Activated naive CD8-positive, alpha-beta T cell treated with anti-CD3 and anti-CD28 coated beads for 36 hours (primary cell): ENCODE measurements around the gene ZNF79. TPM values are rescaled to one million over a fixed set of nuclear protein-coding genes. Genes with fewer than 3 reads are reported as not detected.
"Not testable (repeated sequence)": the region's sequence is repeated elsewhere in the genome, so short reads cannot be mapped to it uniquely, and the experiment has no call there.

Experiments
- DNase-seq: peaks from one replicate; pipeline ENCODE4 v3.0.0; 2021
- H3K27ac Mint-ChIP-seq: one replicate; pipeline ENCODE4 v1.8.0; 2022; ENCODE audit warnings: mild to moderate bottlenecking, moderate library complexity, mixed read lengths
- H3K27me3 Mint-ChIP-seq: one replicate; pipeline ENCODE4 v1.8.0; 2022; ENCODE audit warnings: mild to moderate bottlenecking, mixed read lengths
- H3K36me3 Mint-ChIP-seq: one replicate; pipeline ENCODE4 v1.8.0; 2021; ENCODE audit warnings: mild to moderate bottlenecking, mixed read lengths
- H3K4me1 Mint-ChIP-seq: one replicate; pipeline ENCODE4 v1.8.0; 2021; ENCODE audit warnings: mixed read lengths
- H3K4me3 Mint-ChIP-seq: one replicate; pipeline ENCODE4 v1.8.0; 2022; ENCODE audit warnings: mild to moderate bottlenecking, moderate library complexity, mixed read lengths
- H3K9me3 Mint-ChIP-seq: one replicate; pipeline ENCODE4 v1.8.0; 2022; ENCODE audit warnings: mixed read lengths
- total RNA-seq, 2 experiments: library from RNA; stranded (reverse); gene quantifications; one replicate each; pipeline ENCODE4 v1.2.3, GENCODE V29; 2021

ZNF79 gene
- total RNA-seq, 2 experiments from 2014 or later, result 7.7 to 8.6 TPM

- H3K4me1 Mint-ChIP-seq, result peaks cover 39% of the 10 kb centered on the region
- peak within 1 kb of the TSS; percentile 96 for H3K27ac Mint-ChIP-seq
- peaks cover 4% of the 10 kb centered on the region for H3K9me3 Mint-ChIP-seq
- peak within 1 kb of the TSS; percentile 96 for H3K4me3 Mint-ChIP-seq
- DNase-seq, result peak; percentile 94
- H3K36me3 Mint-ChIP-seq, result peaks cover 60% of the 10 kb centered on the region
- H3K27me3 Mint-ChIP-seq, result peaks cover 18% of the 10 kb centered on the region
These were observed 26.8 kb downstream of the ZNF79 start, which contains the start of the genes LRSAM1 and RPL12 for GRCh38 chr9:127450830-127451607. Gene LRSAM1, plus strand, starts transcription at chr9:127451510. Its CDS starts 3,018 bp downstream, at chr9:127454528. Gene RPL12, minus strand, starts transcription at chr9:127451406. Its CDS starts 89 bp downstream, at chr9:127451317.

GRCh38 chr9:127451608-127451857 is 27.4 kb downstream of the ZNF79 start:
- peaks cover 15% of the 10 kb centered on the region for H3K27me3 Mint-ChIP-seq
- no peak for DNase-seq
- peaks cover 55% of the 10 kb centered on the region for H3K36me3 Mint-ChIP-seq
- H3K9me3 Mint-ChIP-seq, result peaks cover 4% of the 10 kb centered on the region
- H3K4me1 Mint-ChIP-seq, result peaks cover 35% of the 10 kb centered on the region
- H3K27ac Mint-ChIP-seq, result peak overlapping the region; percentile 96
- H3K4me3 Mint-ChIP-seq, result peak overlapping the region; percentile 96

GRCh38 chr9:127451858-127452656 is 27.9 kb downstream of the ZNF79 start:
- peaks cover 13% of the 10 kb centered on the region for H3K27me3 Mint-ChIP-seq
- peaks cover 51% of the 10 kb centered on the region for H3K36me3 Mint-ChIP-seq
- DNase-seq, result peak; percentile 68
- H3K9me3 Mint-ChIP-seq, result peaks cover 4% of the 10 kb centered on the region
- H3K27ac Mint-ChIP-seq, result peak overlapping the region; percentile 96
- H3K4me1 Mint-ChIP-seq, result peaks cover 32% of the 10 kb centered on the region
- H3K4me3 Mint-ChIP-seq, result peak overlapping the region; percentile 96

- Mint-ChIP-seq H3K27me3 (peaks cover 13% of the 10 kb centered on the region), H3K27ac (no peak overlapping the region), H3K4me1 (peaks cover 27% of the 10 kb centered on the region), H3K4me3 (peak overlapping the region; percentile 96), H3K9me3 (peaks cover 3% of the 10 kb centered on the region), H3K36me3 (peaks cover 48% of the 10 kb centered on the region)
- DNase-seq, result no peak
These were observed 28.5 kb downstream of the ZNF79 start for GRCh38 chr9:127452691-127453090.

GRCh38 chr9:127455324-127455992 is 31.3 kb downstream of the ZNF79 start:
- Mint-ChIP-seq H3K27ac (no peak overlapping the region), H3K27me3 (peaks cover 7% of the 10 kb centered on the region), H3K36me3 (peaks cover 26% of the 10 kb centered on the region), H3K4me3 (no peak overlapping the region), H3K9me3 (no peaks in the 10 kb centered on the region), H3K4me1 (peaks cover 6% of the 10 kb centered on the region)
- DNase-seq, result peak; percentile 22

GRCh38 chr9:127457191-127457878 is 33.2 kb downstream of the ZNF79 start:
- Mint-ChIP-seq H3K36me3 (peaks cover 23% of the 10 kb centered on the region), H3K27me3 (no peaks in the 10 kb centered on the region), H3K27ac (no peak overlapping the region), H3K4me1 (peaks cover 4% of the 10 kb centered on the region), H3K9me3 (no peaks in the 10 kb centered on the region), H3K4me3 (no peak overlapping the region)
- no peak for DNase-seq

- Mint-ChIP-seq H3K36me3 (peaks cover 23% of the 10 kb centered on the region), H3K4me3 (no peak overlapping the region), H3K4me1 (no peaks in the 10 kb centered on the region), H3K27me3 (no peaks in the 10 kb centered on the region), H3K27ac (no peak overlapping the region), H3K9me3 (no peaks in the 10 kb centered on the region)
- no peak for DNase-seq
These were observed 34.7 kb downstream of the ZNF79 start for GRCh38 chr9:127458921-127459320.

GRCh38 chr9:127463382-127463781 is 39.2 kb downstream of the ZNF79 start:
- no peak for DNase-seq
- no peak overlapping the region for H3K27ac Mint-ChIP-seq
- H3K9me3 Mint-ChIP-seq, result no peaks in the 10 kb centered on the region
- no peaks in the 10 kb centered on the region for H3K27me3 Mint-ChIP-seq
- H3K36me3 Mint-ChIP-seq, result peaks cover 18% of the 10 kb centered on the region
- H3K4me1 Mint-ChIP-seq, result no peaks in the 10 kb centered on the region
- no peak overlapping the region for H3K4me3 Mint-ChIP-seq

- H3K9me3 Mint-ChIP-seq, result no peaks in the 10 kb centered on the region
- no peak overlapping the region for H3K27ac Mint-ChIP-seq
- no peaks in the 10 kb centered on the region for H3K27me3 Mint-ChIP-seq
- no peaks in the 10 kb centered on the region for H3K4me1 Mint-ChIP-seq
- no peak overlapping the region for H3K4me3 Mint-ChIP-seq
- peaks cover 20% of the 10 kb centered on the region for H3K36me3 Mint-ChIP-seq
- no peak for DNase-seq
These were observed 39.7 kb downstream of the ZNF79 start for GRCh38 chr9:127463911-127464310.

- not testable (repeated sequence) for DNase-seq, H3K27me3 Mint-ChIP-seq, H3K9me3 Mint-ChIP-seq, H3K27ac Mint-ChIP-seq, H3K4me3 Mint-ChIP-seq, H3K4me1 Mint-ChIP-seq
- peaks cover 21% of the 10 kb centered on the region for H3K36me3 Mint-ChIP-seq
These were observed 42.3 kb downstream of the ZNF79 start for GRCh38 chr9:127466407-127466917.

GRCh38 chr9:127467621-127468020 is 43.4 kb downstream of the ZNF79 start:
- Mint-ChIP-seq H3K27me3 (no peaks in the 10 kb centered on the region), H3K4me1 (no peaks in the 10 kb centered on the region), H3K27ac (no peak overlapping the region), H3K9me3 (no peaks in the 10 kb centered on the region), H3K4me3 (no peak overlapping the region), H3K36me3 (peaks cover 18% of the 10 kb centered on the region)
- no peak for DNase-seq

GRCh38 chr9:127470662-127471061 is 46.5 kb downstream of the ZNF79 start:
- no peak for DNase-seq
- H3K27ac Mint-ChIP-seq, result no peak overlapping the region
- no peak overlapping the region for H3K4me3 Mint-ChIP-seq
- H3K27me3 Mint-ChIP-seq, result no peaks in the 10 kb centered on the region
- no peaks in the 10 kb centered on the region for H3K9me3 Mint-ChIP-seq
- peaks cover 18% of the 10 kb centered on the region for H3K36me3 Mint-ChIP-seq
- no peaks in the 10 kb centered on the region for H3K4me1 Mint-ChIP-seq

GRCh38 chr9:127473501-127473900 is 49.3 kb downstream of the ZNF79 start:
- no peak for DNase-seq
- Mint-ChIP-seq H3K36me3 (peaks cover 20% of the 10 kb centered on the region), H3K4me3 (no peak overlapping the region), H3K4me1 (no peaks in the 10 kb centered on the region), H3K9me3 (no peaks in the 10 kb centered on the region), H3K27ac (no peak overlapping the region), H3K27me3 (no peaks in the 10 kb centered on the region)

- no peaks in the 10 kb centered on the region for H3K4me1 Mint-ChIP-seq
- no peak overlapping the region for H3K27ac Mint-ChIP-seq
- H3K9me3 Mint-ChIP-seq, result no peaks in the 10 kb centered on the region
- H3K36me3 Mint-ChIP-seq, result peaks cover 21% of the 10 kb centered on the region
- no peaks in the 10 kb centered on the region for H3K27me3 Mint-ChIP-seq
- no peak overlapping the region for H3K4me3 Mint-ChIP-seq
- DNase-seq, result no peak
These were observed 49.8 kb downstream of the ZNF79 start for GRCh38 chr9:127473932-127474331.
